Muscle layer of duodenum (tissue), 2 donors: ENCODE data around the gene TRERF1.

Experiments used
- H3K27ac ChIP-seq: one replicate; pipeline ENCODE4 v1.7.0; 2013; ENCODE audit warnings: mild to moderate bottlenecking, low read length
- H3K27me3 ChIP-seq: one replicate; pipeline ENCODE4 v1.7.0; 2013; ENCODE audit warnings: low read depth, mild to moderate bottlenecking, control low read depth, low read length
- H3K36me3 ChIP-seq, 2 donors: one replicate each; pipeline ENCODE4 v1.7.0; 2013; ENCODE audit warnings: low read length in 2 of 2, control low read depth in 1 of 2, mild to moderate bottlenecking in 1 of 2; ENCODE audit not compliant: insufficient read depth in 2 of 2, control insufficient read depth in 1 of 2
- H3K4me1 ChIP-seq, 2 donors: one replicate each; pipeline ENCODE4 v1.7.0; 2013; ENCODE audit warnings: low read length in 2 of 2, mild to moderate bottlenecking in 2 of 2, control low read depth in 1 of 2, moderate library complexity in 1 of 2; ENCODE audit not compliant: insufficient read depth in 2 of 2, control insufficient read depth in 1 of 2
- H3K4me3 ChIP-seq, 2 donors: one replicate each; pipeline ENCODE4 v1.7.0; 2013; ENCODE audit warnings: low read length in 2 of 2, low read depth in 1 of 2, mild to moderate bottlenecking in 1 of 2
- H3K9me3 ChIP-seq, 2 donors: one replicate each; pipeline ENCODE4 v1.7.0; 2013; ENCODE audit warnings: low read length in 2 of 2, control low read depth in 1 of 2, mild to moderate bottlenecking in 1 of 2; ENCODE audit not compliant: control insufficient read depth in 1 of 2
- donor health status: healthy.

Gene TRERF1

DNA sequence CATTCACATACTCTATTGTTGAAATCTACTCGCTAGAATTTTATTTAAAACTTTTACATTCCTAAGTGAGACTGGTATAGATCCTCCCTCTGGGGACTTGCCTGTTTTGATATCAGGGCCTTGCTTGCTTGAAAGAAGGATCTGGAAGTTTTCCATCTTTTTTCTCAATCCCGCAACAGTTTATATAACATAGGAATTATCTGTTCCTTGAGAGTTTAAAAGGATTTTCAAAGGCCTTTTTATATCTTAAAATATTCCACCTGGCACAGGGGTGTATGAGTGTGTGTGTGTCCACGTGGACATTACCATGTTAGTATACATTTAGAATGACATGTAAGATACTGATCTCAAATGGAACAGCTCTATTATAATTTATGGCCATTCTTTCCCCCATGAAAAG is 96.3 kb downstream of the TRERF1 start:
- Histone ChIP-seq H3K36me3 (no peaks in the 10 kb centered on the region), H3K4me1 (no peaks in the 10 kb centered on the region), H3K27ac (no peak overlapping the region), H3K9me3 (no peaks in the 10 kb centered on the region), H3K27me3 (no peaks in the 10 kb centered on the region), H3K4me3 (no peak overlapping the region)

DNA sequence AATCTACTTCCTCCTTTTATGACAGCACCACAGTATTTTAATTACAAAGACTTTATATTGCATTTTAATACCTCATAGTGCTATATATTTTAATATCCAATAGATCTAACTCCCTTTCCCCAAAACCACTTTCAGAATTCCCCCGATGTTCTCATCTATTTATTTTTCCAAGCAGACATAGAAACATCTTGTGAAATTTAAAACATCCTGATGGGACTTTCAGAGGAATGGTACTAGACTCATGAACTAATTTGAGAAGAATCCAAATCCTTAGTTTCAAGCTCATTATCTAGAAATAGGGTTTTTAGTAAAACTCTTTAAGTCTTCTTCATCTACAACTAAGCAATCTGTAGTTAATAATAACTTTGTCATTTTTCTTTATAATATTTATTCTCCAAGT is 97.0 kb downstream of the TRERF1 start:
- H3K4me1 ChIP-seq, result no peaks in the 10 kb centered on the region
- no peaks in the 10 kb centered on the region for H3K9me3 ChIP-seq
- no peaks in the 10 kb centered on the region for H3K36me3 ChIP-seq
- H3K27ac ChIP-seq, result no peak overlapping the region
- H3K27me3 ChIP-seq, result no peaks in the 10 kb centered on the region
- H3K4me3 ChIP-seq, result no peak overlapping the region

DNA sequence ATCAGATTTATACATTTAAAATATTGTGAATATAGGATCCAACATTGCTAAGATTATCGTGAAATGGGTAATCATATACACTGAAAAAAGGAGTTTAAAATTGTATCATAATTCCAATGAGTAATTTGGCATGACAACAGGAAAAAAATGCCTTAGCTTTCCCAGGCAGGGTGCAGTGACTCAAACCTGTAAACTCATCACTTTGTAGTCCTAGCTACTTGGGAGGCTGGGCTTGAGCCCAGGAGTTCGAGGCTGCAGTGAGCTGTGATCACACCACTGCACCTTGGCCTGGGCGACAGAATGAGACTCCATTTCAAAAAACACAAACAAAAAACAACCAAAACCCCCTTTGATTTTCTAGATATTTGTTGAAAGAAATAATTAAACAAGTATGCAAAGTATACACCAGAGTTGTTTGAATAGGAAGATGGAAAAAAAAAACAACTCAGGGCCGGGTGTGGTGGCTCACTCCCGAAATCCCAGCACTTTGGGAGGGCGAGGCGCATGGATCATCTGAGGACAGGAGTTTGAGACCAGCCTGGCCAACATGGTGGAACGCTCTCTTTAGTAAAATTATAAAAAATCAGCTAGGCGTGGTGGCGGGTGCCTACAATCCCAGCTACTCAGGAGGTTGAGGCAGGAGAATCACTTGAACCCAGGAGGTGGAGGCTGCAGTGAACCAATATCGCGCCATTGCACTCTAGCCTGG is 98.7 kb downstream of the TRERF1 start:
- H3K27ac ChIP-seq, result no peak overlapping the region
- H3K36me3 ChIP-seq, result no peaks in the 10 kb centered on the region
- no peaks in the 10 kb centered on the region for H3K27me3 ChIP-seq
- no peak overlapping the region for H3K4me3 ChIP-seq
- no peaks in the 10 kb centered on the region for H3K9me3 ChIP-seq
- H3K4me1 ChIP-seq, result no peaks in the 10 kb centered on the region

DNA sequence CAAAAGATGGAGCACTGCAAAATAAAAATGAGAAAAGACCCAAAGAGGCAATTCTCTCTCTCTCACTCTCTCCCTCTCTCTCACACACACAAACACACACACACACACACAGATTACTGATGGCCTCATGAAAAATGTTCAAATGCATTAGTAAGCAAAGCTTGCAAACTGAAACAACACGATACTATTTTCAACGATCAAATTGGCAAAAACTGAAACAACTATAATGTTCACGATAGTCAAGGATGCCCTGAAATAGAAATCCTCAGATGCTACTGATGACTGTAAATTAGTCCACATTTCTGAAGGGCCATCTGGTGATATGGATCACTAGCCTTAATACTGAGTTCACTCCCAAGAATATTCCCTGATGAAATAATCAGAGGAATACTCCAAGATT is 100.8 kb downstream of the TRERF1 start:
- Histone ChIP-seq H3K4me3 (no peak overlapping the region), H3K27me3 (no peaks in the 10 kb centered on the region), H3K27ac (no peak overlapping the region), H3K9me3 (no peaks in the 10 kb centered on the region), H3K4me1 (no peaks in the 10 kb centered on the region), H3K36me3 (no peaks in the 10 kb centered on the region)

DNA sequence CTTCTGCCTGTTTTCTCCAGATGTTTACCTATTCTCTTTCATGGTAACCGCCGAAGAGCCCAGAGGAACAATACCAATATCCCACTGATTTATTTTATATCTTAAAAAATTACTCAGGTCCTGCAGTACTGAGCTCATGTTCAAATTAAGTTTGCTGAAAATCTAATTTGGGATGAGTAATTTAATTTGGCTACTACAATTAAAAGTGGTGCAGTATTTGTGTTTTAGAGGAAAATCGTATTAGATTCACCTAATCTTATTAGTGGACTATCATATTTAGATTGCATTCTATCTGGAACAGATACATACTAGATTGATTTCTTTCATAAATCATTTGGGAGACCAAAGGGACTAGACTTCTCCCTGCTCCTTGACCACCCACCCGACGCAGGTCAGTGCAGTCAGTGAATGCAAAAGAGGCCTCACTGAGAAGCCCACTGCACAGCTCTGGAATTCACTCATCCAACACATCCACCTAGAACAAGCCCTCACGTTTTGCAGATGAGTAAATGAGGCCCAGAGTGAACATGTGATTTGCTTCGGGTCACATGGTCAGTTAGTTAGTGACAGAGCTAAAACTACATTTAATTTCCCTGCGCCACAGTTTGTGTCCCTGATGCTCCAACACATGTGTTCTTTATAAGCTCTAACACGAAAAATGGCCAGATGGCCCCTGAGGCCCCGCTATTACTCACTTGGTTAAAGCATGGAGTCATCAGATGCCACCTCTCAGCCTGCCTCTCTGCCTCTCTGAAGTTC is 101.8 kb downstream of the TRERF1 start:
- Histone ChIP-seq H3K9me3 (no peaks in the 10 kb centered on the region), H3K36me3 (no peaks in the 10 kb centered on the region), H3K4me3 (no peak overlapping the region), H3K27me3 (no peaks in the 10 kb centered on the region), H3K27ac (no peak overlapping the region), H3K4me1 (no peaks in the 10 kb centered on the region)

DNA sequence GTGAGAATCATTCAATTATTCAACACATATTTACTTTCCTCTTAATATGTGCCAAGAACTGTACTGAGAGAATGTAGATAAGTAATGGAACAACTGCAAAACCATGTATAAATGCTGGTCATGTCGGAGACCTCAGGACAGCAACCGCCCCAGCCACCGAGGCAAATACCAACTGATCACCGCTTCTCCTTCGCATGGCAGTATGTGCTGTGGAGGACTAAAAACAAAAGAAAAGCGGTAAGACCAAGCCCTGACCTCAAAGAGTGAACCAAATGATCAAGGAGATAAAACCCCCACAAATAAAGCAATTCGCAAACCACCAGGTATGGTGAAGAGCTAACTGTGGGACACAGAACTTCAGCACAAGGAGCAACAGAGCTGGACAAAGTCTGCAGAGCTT is 104.3 kb downstream of the TRERF1 start:
- Histone ChIP-seq H3K36me3 (no peaks in the 10 kb centered on the region), H3K4me3 (no peak overlapping the region), H3K27me3 (no peaks in the 10 kb centered on the region), H3K27ac (no peak overlapping the region), H3K9me3 (no peaks in the 10 kb centered on the region), H3K4me1 (no peaks in the 10 kb centered on the region)

DNA sequence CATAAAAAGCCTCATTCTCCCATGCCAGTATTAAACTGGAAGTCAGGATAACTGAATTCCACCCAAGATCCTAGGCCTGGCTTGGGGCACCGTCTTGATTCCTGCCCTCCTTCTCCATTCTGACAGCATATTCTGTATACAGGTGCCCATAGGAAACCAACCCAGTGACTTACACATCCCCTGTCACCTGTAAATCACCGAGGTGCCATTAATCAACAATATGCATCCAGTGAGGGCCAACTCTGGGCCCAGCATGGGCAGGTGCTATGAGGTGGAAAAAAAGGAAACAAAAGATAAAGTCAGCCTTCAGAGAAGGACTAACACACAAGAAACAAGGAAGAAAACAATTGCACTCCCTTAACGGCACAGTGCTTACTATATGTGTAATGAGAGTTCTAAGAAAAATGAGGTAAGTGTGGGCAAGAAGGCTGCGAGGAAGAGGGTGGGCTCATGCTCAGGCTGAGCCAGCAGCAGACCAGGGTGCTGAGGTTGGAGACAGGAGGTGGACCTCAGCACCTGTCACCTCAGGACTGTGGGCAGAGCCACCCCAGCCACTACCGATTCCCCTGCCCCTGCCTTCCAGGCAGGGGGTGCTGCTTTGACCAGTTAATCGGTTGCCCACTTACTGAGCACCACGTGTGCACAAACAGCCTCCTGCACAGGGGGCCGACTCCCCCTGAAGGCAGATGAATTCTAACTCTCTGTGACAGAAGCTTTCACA is 105.9 kb downstream of the TRERF1 start:
- H3K4me3 ChIP-seq, result no peak overlapping the region
- no peaks in the 10 kb centered on the region for H3K27me3 ChIP-seq
- no peaks in the 10 kb centered on the region for H3K4me1 ChIP-seq
- no peaks in the 10 kb centered on the region for H3K9me3 ChIP-seq
- no peak overlapping the region for H3K27ac ChIP-seq
- H3K36me3 ChIP-seq, result no peaks in the 10 kb centered on the region

DNA sequence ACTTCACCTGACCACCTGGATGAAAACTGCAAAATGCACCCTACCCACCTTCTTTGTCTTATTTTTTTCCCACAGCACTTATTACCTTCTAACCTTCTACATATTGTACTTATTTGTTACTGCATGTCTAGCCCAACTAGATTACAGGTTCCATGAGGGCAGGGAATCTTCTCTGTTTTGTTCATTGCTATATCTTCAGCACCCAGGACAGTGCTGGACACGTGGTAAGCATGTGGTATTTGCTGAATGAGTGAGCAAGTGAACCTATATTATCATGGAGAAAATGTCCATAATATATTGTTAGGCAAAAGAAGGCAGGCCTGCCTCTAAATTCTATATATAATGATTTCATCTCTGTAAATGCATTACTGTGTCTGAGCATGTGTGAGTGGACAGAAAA is 107.0 kb downstream of the TRERF1 start:
- Histone ChIP-seq H3K4me1 (no peaks in the 10 kb centered on the region), H3K27me3 (no peaks in the 10 kb centered on the region), H3K27ac (no peak overlapping the region), H3K9me3 (no peaks in the 10 kb centered on the region), H3K36me3 (no peaks in the 10 kb centered on the region), H3K4me3 (no peak overlapping the region)

DNA sequence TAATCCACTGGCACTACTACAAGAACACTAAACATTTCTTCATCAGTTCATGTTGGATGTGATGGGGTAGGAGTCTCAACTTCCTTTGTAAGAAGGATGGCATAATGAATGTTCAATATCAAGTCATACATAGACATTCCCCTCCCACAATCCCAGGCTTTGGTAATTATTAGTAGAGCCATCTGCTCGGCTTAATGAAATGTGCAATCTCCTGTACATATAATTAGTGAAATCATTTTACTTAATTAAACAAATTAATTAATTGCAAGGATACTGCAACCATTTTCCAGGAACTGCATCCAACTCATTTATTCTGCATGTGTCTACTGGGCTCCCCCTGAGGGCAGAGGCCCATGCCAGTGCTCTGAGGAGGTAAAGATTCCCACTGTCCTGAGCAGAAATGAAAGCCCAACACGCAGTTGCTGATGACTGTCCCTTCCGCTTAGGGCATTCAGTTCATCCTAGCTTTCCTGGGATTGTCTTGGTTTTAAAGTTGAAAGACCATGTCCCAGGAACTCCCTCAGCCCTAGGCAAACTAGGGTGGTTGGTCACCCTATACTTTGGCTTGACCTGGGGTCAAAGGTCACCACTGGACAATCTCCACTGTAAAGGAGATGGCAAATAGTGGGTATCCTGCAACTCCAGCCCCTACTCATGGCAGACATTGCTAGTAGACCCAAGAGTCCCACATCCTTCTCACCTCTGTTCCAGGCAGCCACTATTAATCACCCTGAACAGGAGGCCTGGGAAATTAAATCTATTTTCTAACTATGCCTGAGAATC is 109.8 kb downstream of the TRERF1 start:
- Histone ChIP-seq H3K27ac (no peak overlapping the region), H3K4me3 (no peak overlapping the region), H3K27me3 (no peaks in the 10 kb centered on the region), H3K36me3 (no peaks in the 10 kb centered on the region), H3K4me1 (no peaks in the 10 kb centered on the region), H3K9me3 (no peaks in the 10 kb centered on the region)

DNA sequence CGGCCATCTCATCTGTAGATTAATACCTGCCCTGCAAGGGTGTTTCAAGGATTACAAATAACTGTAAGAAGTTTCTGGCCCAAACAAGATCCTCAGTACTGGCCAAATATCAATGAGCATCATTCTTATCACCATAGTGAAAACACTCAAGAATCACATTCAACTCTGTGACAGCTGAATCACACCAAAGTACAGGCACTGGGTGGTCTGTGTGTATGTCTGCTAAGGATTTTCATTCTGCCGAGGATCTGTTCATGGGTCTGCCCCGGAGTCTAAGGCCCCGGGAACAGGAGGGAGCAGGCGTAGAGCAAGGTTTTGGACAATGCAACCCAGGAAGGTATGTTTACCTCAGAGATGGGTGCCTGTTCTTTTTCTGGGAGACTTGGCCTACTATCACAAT is 110.5 kb downstream of the TRERF1 start:
- H3K4me3 ChIP-seq, result no peak overlapping the region
- H3K27ac ChIP-seq, result no peak overlapping the region
- no peaks in the 10 kb centered on the region for H3K9me3 ChIP-seq
- no peaks in the 10 kb centered on the region for H3K27me3 ChIP-seq
- no peaks in the 10 kb centered on the region for H3K4me1 ChIP-seq
- H3K36me3 ChIP-seq, result no peaks in the 10 kb centered on the region

DNA sequence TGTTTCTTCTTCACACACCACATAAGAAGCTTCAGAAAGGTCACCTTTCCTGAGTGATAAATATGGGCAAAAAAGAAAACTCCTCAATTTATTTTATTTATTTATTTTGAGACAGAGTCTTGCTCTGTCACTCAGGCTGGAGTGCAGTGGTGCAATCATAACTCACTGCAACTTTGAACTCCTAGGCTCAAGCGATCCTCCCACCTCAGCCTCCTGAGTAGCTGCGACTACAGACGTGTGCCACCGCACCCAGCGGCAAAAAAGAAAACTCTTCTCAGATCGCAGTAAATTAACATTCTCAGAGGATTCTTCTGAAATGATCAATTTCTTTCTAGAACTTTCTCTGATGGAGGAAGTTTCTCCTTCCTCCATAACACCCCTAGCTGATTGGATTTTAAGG is 111.2 kb downstream of the TRERF1 start:
- Histone ChIP-seq H3K9me3 (no peaks in the 10 kb centered on the region), H3K4me3 (no peak overlapping the region), H3K4me1 (no peaks in the 10 kb centered on the region), H3K36me3 (no peaks in the 10 kb centered on the region), H3K27ac (no peak overlapping the region), H3K27me3 (no peaks in the 10 kb centered on the region)
